ENCODE data around the gene SLC25A6.
"Not testable (repeated sequence)": the region's sequence is repeated elsewhere in the genome, so short reads cannot be mapped to it uniquely, and the experiment has no call there.

The SLC25A6 gene

DNA sequence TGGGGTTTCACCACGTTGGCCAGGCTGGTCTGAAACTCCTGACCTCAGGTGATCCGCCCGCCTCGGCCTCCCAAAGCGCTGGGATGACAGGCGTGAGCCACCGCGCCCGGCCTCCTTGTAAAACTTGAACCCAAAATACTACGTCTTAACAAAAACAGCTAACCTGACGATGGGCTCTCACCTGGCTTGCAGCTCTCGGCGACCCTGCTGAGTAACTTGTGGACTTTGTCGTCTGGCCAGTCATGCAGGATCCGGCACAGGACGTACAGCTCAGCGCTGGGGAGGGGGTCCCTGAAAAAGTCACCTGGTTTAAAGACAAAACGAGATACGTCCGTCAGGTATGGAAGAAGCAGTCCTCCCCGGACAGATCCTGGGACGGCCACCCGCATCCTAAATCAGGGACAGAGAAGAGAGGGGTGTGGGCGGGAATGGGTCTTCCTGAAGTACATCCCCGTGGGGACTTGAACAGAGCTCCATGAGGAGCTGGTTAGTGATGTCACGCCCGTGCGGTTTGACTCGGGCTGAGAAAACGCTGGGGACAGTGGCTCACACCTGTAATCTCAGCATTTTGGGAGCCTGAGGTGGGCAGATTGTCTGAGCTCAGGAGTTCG is 20.7 kb upstream of the SLC25A6 start:
- DNase-seq (ENCODE audit: low spot score) = no peak

- no peak for DNase-seq (ENCODE audit: low spot score)
Observed at GRCh38 chrX:1411326-1411725, 19.4 kb upstream of the SLC25A6 start.

DNA sequence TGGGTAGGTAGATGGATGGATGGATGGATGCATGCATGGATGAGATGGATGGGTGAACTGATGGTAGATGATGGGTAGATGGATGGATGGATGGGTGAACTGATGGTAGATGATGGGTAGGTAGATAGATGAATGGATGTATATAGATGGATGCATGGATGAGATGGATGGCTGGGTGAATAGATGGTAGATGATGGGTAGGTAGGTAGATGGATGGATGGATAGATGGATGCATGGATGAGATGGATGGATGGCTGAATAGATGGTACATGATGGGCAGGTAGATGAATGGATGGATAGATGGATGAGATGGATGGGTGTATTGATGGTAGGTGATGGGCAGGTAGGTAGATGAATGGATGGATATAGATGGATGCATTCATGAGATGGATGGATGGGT is 15.1 kb upstream of the SLC25A6 start:
- no peak for DNase-seq (ENCODE audit: low spot score)

DNA sequence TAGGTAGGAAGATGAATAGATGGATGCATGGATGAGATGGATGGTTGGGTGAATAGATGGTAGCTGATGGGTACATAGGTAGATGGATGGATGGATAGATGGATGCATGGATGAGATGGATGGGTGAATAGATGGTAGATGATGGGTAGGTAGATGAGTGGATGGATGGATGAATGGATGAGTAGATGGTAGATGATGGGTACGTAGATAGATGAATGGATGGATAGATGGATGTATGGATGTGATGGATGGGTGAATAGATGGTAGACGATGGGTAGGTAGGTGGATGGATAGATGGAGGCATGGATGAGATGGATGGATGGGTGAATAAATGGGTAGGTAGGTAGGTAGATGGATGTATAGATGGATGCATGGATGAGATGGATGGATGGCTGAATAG is 13.9 kb upstream of the SLC25A6 start:
- DNase-seq (ENCODE audit: low spot score) = not testable (repeated sequence)

GRCh38 chrX:1403867-1404266 is 12.0 kb upstream of the SLC25A6 start:
- DNase-seq (ENCODE audit: low spot score) = not testable (repeated sequence)

- no peak for DNase-seq (ENCODE audit: low spot score)
Observed at GRCh38 chrX:1403228-1403627, 11.3 kb upstream of the SLC25A6 start.

DNA sequence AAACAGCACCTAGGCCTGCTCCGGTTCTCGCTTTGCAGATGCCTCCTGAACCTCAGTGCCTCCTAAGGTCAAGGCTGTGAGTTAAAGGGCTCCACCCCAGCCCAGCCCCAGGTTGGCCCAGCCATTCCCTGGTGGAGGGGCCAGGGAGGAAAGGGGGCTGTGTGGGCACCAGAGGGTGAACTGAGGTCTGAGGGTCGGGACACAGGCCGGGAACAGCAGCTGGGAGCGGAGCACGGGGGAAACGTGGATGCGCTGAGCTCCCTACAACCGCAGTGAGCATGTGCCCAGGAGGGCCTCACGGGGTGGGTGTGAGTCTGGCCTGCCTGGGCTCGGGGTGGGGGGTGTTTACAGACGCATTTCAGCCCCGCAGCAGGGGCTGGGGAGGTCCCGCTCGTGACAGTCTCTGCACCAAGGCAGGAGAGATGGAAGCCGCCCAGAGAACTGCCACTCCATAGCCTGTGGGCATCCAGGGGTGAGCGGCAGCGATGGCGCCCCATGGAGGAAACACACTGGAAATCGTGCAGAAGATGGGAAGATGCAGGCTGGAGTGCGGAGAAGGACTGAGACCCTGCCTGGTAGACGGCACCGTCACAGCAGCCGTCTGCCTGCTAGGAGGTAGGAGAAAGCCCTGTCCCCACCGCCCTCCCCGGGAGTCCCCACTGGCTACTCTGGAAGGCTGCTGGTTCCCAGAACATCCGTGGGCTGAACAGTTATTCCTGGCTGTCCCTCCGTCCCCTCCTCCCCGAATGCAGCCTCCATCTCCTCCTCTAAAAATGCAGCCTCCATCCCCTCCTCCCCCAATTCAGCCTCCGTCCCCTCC is 9.9 kb upstream of the SLC25A6 start:
- DNase-seq (ENCODE audit: low spot score) = no peak

GRCh38 chrX:1400742-1401471 is 9.0 kb upstream of the SLC25A6 start:
- DNase-seq (ENCODE audit: low spot score) = no peak

DNA sequence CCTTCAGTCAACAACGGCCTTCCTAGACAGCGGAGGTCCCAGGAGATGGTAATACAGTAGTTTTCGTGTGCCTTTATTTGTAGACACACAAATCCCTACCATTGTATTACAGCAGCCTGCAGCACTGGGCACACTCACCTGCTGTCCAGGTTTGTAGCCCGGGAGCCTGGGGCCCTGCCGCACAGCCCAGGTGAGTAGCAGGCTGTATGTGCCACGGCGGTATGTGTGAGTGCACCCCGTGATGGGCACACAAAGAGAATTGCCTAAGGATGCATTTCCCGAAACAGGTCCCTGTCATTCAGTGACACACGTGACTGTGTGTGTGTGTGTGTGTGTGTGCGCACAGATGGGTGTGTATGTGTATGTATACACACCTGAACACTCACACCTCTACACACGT is 8.1 kb upstream of the SLC25A6 start:
- no peak for DNase-seq (ENCODE audit: low spot score)

- DNase-seq (ENCODE audit: low spot score) = no peak
Observed at GRCh38 chrX:1398431-1399340, 6.8 kb upstream of the SLC25A6 start.

DNA sequence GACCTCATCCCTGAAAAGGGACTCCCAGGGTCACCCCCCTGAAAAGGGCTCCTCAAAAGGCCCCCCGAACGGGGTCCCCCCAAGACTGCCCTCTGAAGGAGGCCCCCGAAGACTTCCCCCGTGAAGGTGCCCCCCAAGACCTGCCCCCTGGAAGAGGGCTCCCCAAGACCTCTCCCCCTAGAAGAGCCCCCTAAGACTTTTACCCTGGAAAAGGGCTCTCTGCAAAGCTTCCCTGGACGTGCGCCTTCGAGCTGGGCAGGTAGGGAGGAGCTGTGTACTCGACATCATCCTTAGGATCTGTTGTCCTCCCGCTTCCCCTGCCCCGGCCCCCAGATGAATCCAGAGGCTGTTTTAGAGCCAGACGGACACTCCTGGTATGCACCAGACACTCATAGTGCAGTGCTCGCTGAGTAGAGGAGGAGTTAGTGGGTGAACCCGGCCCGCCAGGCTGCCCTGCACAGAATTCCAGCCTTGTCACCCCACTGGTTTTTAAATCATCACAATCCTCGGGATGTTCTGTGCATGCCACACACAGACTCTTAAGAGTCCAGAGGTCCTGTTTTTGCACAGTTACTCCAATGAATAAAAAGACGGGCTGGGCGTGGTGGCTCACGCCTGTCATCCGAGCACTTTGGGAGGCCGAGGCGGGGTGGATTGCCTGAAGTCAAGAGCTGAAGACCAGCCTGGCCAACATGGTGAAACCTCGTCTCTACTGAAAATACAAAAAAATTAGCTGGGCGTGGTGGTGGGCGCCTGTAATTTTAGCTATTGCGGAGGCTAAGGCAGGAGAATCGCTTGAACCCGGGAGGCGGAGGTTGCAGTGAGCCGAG is 5.7 kb upstream of the SLC25A6 start:
- no peak for DNase-seq (ENCODE audit: low spot score)

GRCh38 chrX:1397001-1397400 is 5.1 kb upstream of the SLC25A6 start:
- DNase-seq (ENCODE audit: low spot score) = no peak

GRCh38 chrX:1395646-1396216 is 3.8 kb upstream of the SLC25A6 start:
- DNase-seq (ENCODE audit: low spot score) = no peak

- DNase-seq (ENCODE audit: low spot score) = peak; percentile 33
Observed at GRCh38 chrX:1394731-1395501, 3.0 kb upstream of the SLC25A6 start.

DNA sequence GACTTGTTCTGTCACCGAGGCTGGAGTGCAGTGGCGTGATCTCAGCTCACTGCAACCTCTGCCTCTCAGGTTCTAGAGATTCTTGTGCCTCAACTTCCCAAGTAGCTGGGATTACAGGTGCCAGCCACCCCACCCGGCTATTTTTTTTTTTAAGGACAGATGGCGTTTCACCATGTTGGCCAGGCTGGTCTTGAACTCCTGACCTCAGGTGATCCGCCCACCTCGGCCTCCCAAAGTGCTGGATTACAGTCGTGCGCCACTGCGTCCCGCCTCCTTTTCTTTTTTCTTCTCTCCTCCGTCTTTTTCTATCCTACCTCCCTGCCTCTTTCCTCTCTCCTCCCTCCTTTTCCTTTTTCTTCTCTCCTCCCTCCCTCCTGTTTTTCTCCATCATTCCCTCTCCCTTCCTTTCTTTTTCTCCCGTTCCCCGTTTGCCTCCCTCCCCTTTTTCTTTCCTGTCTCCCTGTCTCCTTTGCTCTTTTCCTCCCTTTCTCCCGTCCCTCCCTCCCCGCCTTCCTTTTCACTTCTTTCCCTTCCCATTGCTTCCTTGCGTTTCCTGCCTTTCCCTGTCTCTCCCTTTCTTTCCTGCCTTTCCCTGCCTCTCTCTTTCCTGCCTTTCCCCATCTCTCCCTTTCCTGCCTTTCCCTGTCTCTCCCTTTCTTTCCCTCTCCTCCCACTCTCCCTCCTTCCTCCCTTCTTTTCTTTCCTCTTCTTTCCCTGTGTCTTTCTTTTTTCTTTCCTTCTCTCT is 2.1 kb upstream of the SLC25A6 start:
- DNase-seq (ENCODE audit: low spot score) = no peak

DNA sequence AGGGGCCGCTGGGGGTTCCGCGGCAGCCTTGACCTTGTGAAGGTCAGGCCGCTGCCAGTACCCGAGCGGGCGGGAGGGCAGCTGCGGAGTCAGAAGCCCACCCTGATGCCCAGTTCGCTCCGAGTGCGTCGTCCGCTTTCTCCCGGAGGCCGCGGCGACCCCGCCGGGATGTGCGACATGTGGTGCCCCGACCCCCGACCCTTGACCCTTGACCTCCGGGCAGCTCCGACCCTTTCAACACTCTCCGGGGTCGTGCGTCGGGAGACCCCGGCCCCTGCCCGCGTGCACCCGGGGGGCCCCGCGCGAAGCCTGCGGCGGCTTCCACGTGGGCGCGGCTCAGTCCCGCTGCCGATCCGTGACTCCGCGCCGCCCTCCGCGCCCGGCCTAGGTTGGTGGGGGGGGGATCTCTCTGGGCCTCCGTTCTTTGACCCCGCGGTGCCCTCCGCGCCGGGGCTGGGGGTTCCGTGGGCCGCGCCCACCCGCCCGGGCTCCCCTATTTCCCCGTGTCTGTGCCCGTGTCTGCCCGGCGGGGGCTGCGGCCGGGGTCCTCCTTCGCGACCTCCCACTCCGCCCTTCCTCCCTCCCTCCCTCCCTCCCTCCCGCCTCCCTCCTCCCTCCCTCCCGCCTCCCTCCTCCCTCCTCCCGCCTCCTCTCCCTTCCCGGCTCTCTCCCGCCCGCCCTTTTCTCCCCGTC is 609 bp upstream of the SLC25A6 start:
- peak; percentile 83 for DNase-seq (ENCODE audit: low spot score)

- DNase-seq (ENCODE audit: low spot score) = peak; percentile 99
Observed at GRCh38 chrX:1391370-1391706, 575 bp downstream of the SLC25A6 start.

GRCh38 chrX:1390621-1391369 is 1.1 kb downstream of the SLC25A6 start:
- DNase-seq (ENCODE audit: low spot score) = no peak
